Placental epithelial cell (primary cell): Measurements from ENCODE around the gene GLOD5. TPM values are rescaled to one million over a fixed set of nuclear protein-coding genes. Genes with fewer than 3 reads are reported as not detected.

Experiments used
- small RNA-seq: library from RNA; depleted of rRNA; stranded (forward); fragments of <200 nt; gene quantifications from one replicate; pipeline ENCODE3, GENCODE V24; 2012
- total RNA-seq: library from RNA; depleted of rRNA; stranded (reverse); fragments of >200 nt; gene quantifications from 2 replicates; pipeline ENCODE4 v1.2.3, GENCODE V29; 2012

Gene GLOD5
- total RNA-seq, result not detected in 2 replicates

DNA sequence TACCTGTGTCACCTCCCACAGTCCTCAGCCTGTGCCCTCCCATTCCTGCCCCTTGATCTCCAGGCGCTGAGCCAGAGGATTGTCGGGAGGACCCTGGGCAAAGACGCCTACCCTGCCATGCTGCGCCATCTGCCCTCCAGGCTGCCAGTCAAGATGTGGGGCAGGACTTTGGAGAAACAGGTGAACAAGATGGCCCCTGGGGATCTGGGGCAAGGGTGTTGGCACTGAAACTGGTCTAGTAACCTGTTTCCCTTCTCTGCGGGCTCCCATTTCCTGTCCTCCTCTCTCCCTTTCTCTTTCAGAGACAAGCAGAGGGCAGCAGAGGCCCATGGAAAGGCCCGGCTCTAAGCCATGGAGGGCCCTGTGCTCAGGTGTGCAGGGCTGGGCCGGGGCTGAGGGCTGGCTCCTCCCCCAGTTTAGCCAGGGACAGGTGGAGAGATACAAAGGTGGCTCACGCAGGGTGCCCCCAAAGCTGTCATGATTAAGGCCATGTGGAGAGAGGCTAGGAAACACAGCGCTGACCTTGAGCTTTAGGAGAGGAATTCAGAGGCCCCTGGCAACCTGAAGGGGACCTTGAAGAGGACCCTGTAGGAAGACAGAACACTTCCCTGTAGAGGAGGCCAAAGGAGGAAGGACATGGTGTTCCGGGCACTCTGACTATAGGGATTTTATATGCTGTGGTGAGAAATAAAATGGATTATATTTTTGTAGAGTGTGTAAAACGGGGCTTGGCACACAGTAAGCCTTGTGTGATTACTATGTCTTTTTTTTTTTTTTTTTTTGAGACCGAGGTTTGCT is at the start of gene GLOD5:
Gene GLOD5, plus strand, starts transcription at position 74 of the 798 bp plus-strand sequence. Its CDS starts 44 bp downstream, at position 118.

DNA sequence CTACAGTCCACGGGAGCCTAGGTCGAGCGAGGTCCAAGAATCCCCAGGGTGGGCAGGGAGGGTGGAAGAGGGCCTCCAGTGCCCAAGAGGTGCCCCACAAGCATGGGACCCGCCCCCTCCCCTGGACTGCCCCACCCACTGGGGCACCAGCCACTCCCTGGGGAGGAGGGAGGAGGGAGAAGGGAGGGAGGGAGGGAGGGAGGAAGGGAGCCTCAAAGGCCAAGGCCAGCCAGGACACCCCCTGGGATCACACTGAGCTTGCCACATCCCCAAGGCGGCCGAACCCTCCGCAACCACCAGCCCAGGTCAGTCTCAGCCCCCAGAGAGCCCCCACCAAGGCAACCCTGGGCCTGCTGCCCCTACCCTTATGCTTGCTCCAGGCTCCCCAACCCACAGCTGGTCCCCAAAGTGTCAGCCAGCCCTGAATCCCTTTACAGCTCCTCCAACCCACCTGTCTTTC is 24.8 kb downstream of the GLOD5 start, which contains the start of gene GATA1:
Gene GATA1, plus strand, starts transcription at position 250 of the 460 bp plus-strand sequence. CDS start 4,520 bp downstream, outside the sequence.

DNA sequence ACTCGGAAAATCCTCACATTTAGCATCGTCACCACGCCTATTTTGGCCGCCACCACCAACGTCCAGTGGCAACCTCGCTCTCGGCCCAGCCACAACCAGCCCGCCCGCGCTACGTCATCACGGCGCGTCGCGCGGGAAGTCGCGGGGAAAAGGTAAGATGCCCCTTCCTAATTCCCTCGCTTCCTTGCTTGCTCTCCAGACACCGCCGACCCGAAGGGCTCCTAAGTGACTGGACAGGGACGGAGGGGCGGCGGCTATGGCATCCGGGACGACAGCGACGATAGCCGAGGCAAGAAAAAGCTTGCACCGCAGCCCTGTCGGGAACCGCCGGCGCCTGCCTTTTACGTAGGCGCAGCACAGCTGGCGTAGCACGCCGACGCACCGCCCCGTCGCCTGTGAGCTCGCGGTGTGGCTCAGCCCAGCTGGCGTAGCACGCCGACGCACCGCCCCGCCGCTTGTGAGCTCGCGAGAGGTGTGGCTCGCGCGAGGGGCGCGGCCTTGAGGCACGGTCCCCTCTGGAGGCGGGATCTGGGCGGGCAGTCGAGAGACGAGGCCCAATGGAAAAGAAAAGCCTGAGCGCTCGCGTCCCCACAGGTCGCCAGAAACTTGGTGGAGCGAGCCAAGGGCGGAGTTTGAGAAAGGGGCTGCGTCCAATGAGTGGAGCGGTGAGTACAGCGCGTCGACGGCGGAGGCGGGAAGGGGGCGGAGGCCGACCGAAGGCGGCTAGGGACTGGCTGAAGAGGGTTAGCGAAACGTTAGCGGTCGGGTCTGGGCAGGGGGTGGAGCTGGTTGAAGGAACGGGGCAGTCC is 39.9 kb downstream of the GLOD5 start, which contains the start of gene HDAC6:
Gene HDAC6, plus strand, starts transcription at position 788 of the 809 bp plus-strand sequence. CDS start 626 bp downstream, outside the sequence.

Small RNAs within 50 kb of the gene (small RNA-seq; reads per million reads assigned to genes)
- not detected for gene RNU6-1056P
- not detected for gene RNU6-29P

Other genes starting within 250 kb of the GLOD5 start
- gene EBP, start 239.9 kb upstream of the GLOD5 start, total RNA-seq, result 87.6 and 210 TPM in 2 replicates
- gene TBC1D25, start 222.0 kb upstream of the GLOD5 start, total RNA-seq, result 16.1 and 18.7 TPM in 2 replicates
- 204 and 375 TPM in 2 replicates for gene RBM3, start 187.3 kb upstream of the GLOD5 start, total RNA-seq
- gene WDR13, start 164.3 kb upstream of the GLOD5 start, total RNA-seq, result 159 and 163 TPM in 2 replicates
- gene WAS, start 77.9 kb upstream of the GLOD5 start, total RNA-seq, result 0.39 TPM in 1 of 2 replicates, not detected in the other
- gene SUV39H1, start 65.0 kb upstream of the GLOD5 start, total RNA-seq, result 6.7 TPM in 2 replicates
- gene GATA1, start 24.8 kb downstream of the GLOD5 start, total RNA-seq, result not detected in 2 replicates
- 75.8 and 79.6 TPM in 2 replicates for gene HDAC6, start 40.3 kb downstream of the GLOD5 start, total RNA-seq
- gene ERAS, start 64.8 kb downstream of the GLOD5 start, total RNA-seq, result not detected in 2 replicates
- 13.1 and 27.1 TPM in 2 replicates for gene PCSK1N, start 73.9 kb downstream of the GLOD5 start, total RNA-seq
- gene TIMM17B, start 136.0 kb downstream of the GLOD5 start, total RNA-seq, result 58.8 and 60.9 TPM in 2 replicates
- gene PQBP1, start 136.2 kb downstream of the GLOD5 start, total RNA-seq, result 47.9 and 62.4 TPM in 2 replicates
- gene SLC35A2, start 149.9 kb downstream of the GLOD5 start, total RNA-seq, result 20.8 and 35.4 TPM in 2 replicates
- 5.9 and 8.5 TPM in 2 replicates for gene PIM2, start 157.3 kb downstream of the GLOD5 start, total RNA-seq
- 34.5 and 40.6 TPM in 2 replicates for gene OTUD5, start 195.9 kb downstream of the GLOD5 start, total RNA-seq
- 0.11 and 0.39 TPM in 2 replicates for gene KCND1, start 210.1 kb downstream of the GLOD5 start, total RNA-seq
- gene GRIPAP1, start 240.5 kb downstream of the GLOD5 start, total RNA-seq, result 13.3 and 15.3 TPM in 2 replicates